Endodermal cell (in vitro differentiated cells): Measurements from ENCODE around the gene ZFYVE28. TPM values are rescaled to one million over a fixed set of nuclear protein-coding genes. Genes with fewer than 3 reads are reported as not detected.

ENCODE experiments used
- DNase-seq: peaks from one replicate; pipeline ENCODE4 v3.0.0-alpha.2; 2017
- H3K27ac ChIP-seq: 2 replicates; pipeline ENCODE4 v1.5.1; 2013; ENCODE audit warnings: mild to moderate bottlenecking, low read depth, low read length, moderate library complexity
- H3K27me3 ChIP-seq: 2 replicates; pipeline ENCODE4 v1.6.1; 2013; ENCODE audit warnings: mild to moderate bottlenecking, low read length, moderate library complexity; ENCODE audit not compliant: insufficient read depth, control insufficient read depth, poor library complexity, severe bottlenecking
- H3K36me3 ChIP-seq: 2 replicates; pipeline ENCODE4 v1.7.0; 2013; ENCODE audit warnings: mild to moderate bottlenecking, low read length, moderate library complexity; ENCODE audit not compliant: control insufficient read depth, insufficient read depth
- H3K4me1 ChIP-seq: one replicate; pipeline ENCODE4 v1.7.0; 2013; ENCODE audit warnings: low read length; ENCODE audit not compliant: control insufficient read depth, insufficient read depth
- H3K4me3 ChIP-seq: 2 replicates; pipeline ENCODE4 v1.5.1; 2013; ENCODE audit warnings: mild to moderate bottlenecking, low read length, moderate library complexity
- H3K9ac ChIP-seq: 2 replicates; pipeline ENCODE4 v1.6.1; 2013; ENCODE audit warnings: mild to moderate bottlenecking, low read length, moderate library complexity; ENCODE audit not compliant: poor library complexity, severe bottlenecking; ENCODE audit errors: extremely low read depth
- H3K9me3 ChIP-seq: 2 replicates; pipeline ENCODE4 v1.6.1; 2013; ENCODE audit warnings: mild to moderate bottlenecking, low read length, moderate library complexity; ENCODE audit not compliant: control insufficient read depth
- H3K27ac Mint-ChIP-seq: 2 replicates; pipeline ENCODE4 v1.8.0; 2020; ENCODE audit warnings: mixed read lengths
- H3K27me3 Mint-ChIP-seq: 2 replicates; pipeline ENCODE4 v1.8.0; 2021; ENCODE audit warnings: mild to moderate bottlenecking, mixed read lengths; ENCODE audit not compliant: insufficient read depth
- H3K36me3 Mint-ChIP-seq: 2 replicates; pipeline ENCODE4 v1.8.0; 2020; ENCODE audit warnings: low read depth, mixed read lengths
- H3K4me1 Mint-ChIP-seq: 2 replicates; pipeline ENCODE4 v1.8.0; 2020; ENCODE audit warnings: mixed read lengths
- H3K4me3 Mint-ChIP-seq: 2 replicates; pipeline ENCODE4 v1.8.0; 2020; ENCODE audit warnings: mild to moderate bottlenecking, moderate library complexity, mixed read lengths
- H3K9me3 Mint-ChIP-seq: 2 replicates; pipeline ENCODE4 v1.8.0; 2020; ENCODE audit warnings: mild to moderate bottlenecking, mixed read lengths
- CTCF ChIP-seq: fragments of 200-600 bp; sonication (generic); conservative IDR thresholded peaks from 2 replicates; pipeline ENCODE4 v1.5.0; 2021; ENCODE audit warnings: antibody characterized with exemption, mild to moderate bottlenecking
- WGBS, 2 experiments: methylation state at CpG; one replicate each; pipeline versions ENCODE4 v1.1.5 to v1.1.7; 2013; ENCODE audit warnings: missing lambda C conversion rate in 2 of 2, mixed read lengths in 1 of 2; ENCODE audit not compliant: insufficient coverage in 1 of 2, insufficient read length in 1 of 2; 5-methylcytosine and 5-hydroxymethylcytosine counted together
- total RNA-seq, 2 donors: library from RNA; stranded (reverse); fragmentation: NEBNext Ultra II Directional in 1 of 2; extraction: Animal tissue kit (Norgen Biotek cat#: 25700) in 1 of 2; gene quantifications; 2 replicates in 1 of 2; 3 replicates in 1 of 2; pipeline ENCODE4 v1.2.1, GENCODE V29; 2021

The ZFYVE28 gene
- total RNA-seq, 2 donors from 2014 or later, result 0.73 to 1.6 TPM

GRCh38 chr4:2264481-2265041 is 153.9 kb downstream of the ZFYVE28 start:
- Histone ChIP-seq H3K4me1 (peaks cover 17% of the 10 kb centered on the region), H3K27ac (no peak overlapping the region), H3K4me3 (no peak overlapping the region), H3K36me3 (peaks cover 4% of the 10 kb centered on the region), H3K9me3 (no peaks in the 10 kb centered on the region), H3K9ac (no peak overlapping the region), H3K27me3 (no peaks in the 10 kb centered on the region)
- H3K9me3 Mint-ChIP-seq, result no peaks in the 10 kb centered on the region
- H3K4me1 Mint-ChIP-seq, result peaks cover 15% of the 10 kb centered on the region
- H3K27ac Mint-ChIP-seq, result no peak overlapping the region
- H3K27me3 Mint-ChIP-seq, result no peaks in the 10 kb centered on the region
- TF ChIP-seq CTCF, result no peak
- no peaks in the 10 kb centered on the region for H3K36me3 Mint-ChIP-seq
- H3K4me3 Mint-ChIP-seq, result no peak overlapping the region
- no peak for DNase-seq
- 57 to 85% methylated on average over 1 to 6 of the region's 6 CpGs for WGBS, 2 experiments

DNA sequence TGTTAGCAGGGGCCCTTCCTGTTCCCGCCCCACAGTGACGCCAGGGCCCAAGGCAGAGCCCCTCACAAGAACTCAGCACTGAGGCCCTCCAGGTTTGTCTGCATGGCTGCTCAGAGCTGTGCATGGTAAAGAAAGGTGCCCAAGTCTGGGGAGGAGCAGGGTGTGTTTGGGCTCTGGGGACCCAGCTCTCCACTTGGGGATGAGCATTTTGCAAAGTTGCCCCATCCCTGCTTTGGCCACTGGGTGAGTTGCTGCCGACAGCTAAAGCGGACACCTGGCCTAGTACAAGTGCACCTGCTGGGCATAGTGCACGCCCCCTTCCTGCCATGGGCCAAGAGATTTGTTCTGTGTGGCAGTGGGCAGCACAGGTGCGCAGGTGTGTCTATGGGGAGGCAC is 154.5 kb downstream of the ZFYVE28 start:
- Histone ChIP-seq H3K9me3 (no peaks in the 10 kb centered on the region), H3K36me3 (peaks cover 4% of the 10 kb centered on the region), H3K9ac (no peak overlapping the region), H3K4me3 (no peak overlapping the region), H3K4me1 (peaks cover 15% of the 10 kb centered on the region), H3K27me3 (no peaks in the 10 kb centered on the region), H3K27ac (no peak overlapping the region)
- Mint-ChIP-seq H3K4me3 (no peak overlapping the region), H3K4me1 (peaks cover 8% of the 10 kb centered on the region), H3K36me3 (no peaks in the 10 kb centered on the region), H3K27me3 (no peaks in the 10 kb centered on the region), H3K27ac (no peak overlapping the region), H3K9me3 (no peaks in the 10 kb centered on the region)
- 80 to 81% methylated on average over 6 of the region's 6 CpGs for WGBS, 2 experiments
- TF ChIP-seq CTCF, result no peak
- DNase-seq, result no peak

DNA sequence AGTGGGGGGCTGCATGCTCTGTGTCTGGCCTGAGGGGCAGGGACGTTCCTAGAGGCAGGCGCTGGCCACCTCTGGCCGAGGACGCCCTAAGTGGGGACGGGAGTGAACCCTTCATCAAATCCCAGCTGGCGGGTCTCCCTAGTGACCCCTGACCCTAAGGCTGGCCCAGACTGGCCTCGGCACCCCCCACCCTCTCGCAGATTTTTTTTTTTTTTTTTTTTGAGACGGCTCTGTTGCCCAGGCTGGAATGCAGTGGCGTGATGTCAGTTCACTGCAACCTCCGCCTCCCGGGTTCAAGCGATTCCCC is 155.5 kb downstream of the ZFYVE28 start:
- peaks cover 14% of the 10 kb centered on the region for H3K4me1 ChIP-seq
- H3K27ac ChIP-seq, result no peak overlapping the region
- peak overlapping the region; percentile 77 for H3K4me3 ChIP-seq
- Mint-ChIP-seq H3K27ac (peak overlapping the region; percentile 64), H3K9me3 (no peaks in the 10 kb centered on the region), H3K36me3 (no peaks in the 10 kb centered on the region), H3K4me3 (peak overlapping the region; percentile 63), H3K27me3 (no peaks in the 10 kb centered on the region), H3K4me1 (peaks cover 6% of the 10 kb centered on the region)
- no peaks in the 10 kb centered on the region for H3K9me3 ChIP-seq
- H3K9ac ChIP-seq, result peak overlapping the region; percentile 42
- DNase-seq, result no peak
- no peaks in the 10 kb centered on the region for H3K27me3 ChIP-seq
- H3K36me3 ChIP-seq, result peaks cover 4% of the 10 kb centered on the region
- TF ChIP-seq CTCF, result no peak
- 74 to 93% methylated on average over 5 to 13 of the region's 13 CpGs for WGBS, 2 experiments
